ENCODE data around the gene BCAR3.
"Not testable (repeated sequence)": the region's sequence is repeated elsewhere in the genome, so short reads cannot be mapped to it uniquely, and the experiment has no call there.

Gene BCAR3

GRCh38 chr1:93705892-93706500 is 24.4 kb upstream of the BCAR3 start:
- ATAC-seq: no peak

GRCh38 chr1:93704052-93704451 is 22.4 kb upstream of the BCAR3 start:
- peak; percentile 5 to 39 for ATAC-seq

GRCh38 chr1:93703643-93704042 is 22.0 kb upstream of the BCAR3 start:
- peak; percentile 25 to 26 for ATAC-seq

GRCh38 chr1:93702828-93703183 is 21.2 kb upstream of the BCAR3 start:
- ATAC-seq: no peak

- no peak for ATAC-seq
Measured at GRCh38 chr1:93702111-93702827, 20.6 kb upstream of the BCAR3 start.

- peak in 1 of 2 donors; percentile 14 for ATAC-seq
Measured at GRCh38 chr1:93701629-93702028, 20.0 kb upstream of the BCAR3 start.

- no peak for ATAC-seq
Measured at GRCh38 chr1:93700532-93701469, 19.2 kb upstream of the BCAR3 start.

- ATAC-seq: no peak
Measured at GRCh38 chr1:93699503-93700168, 18.0 kb upstream of the BCAR3 start.

- ATAC-seq: no peak
Measured at GRCh38 chr1:93699049-93699384, 17.4 kb upstream of the BCAR3 start.

- ATAC-seq: no peak
Measured at GRCh38 chr1:93698329-93699048, 16.9 kb upstream of the BCAR3 start.

- not testable (repeated sequence) for ATAC-seq
Measured at GRCh38 chr1:93697566-93697965, 15.9 kb upstream of the BCAR3 start.

- ATAC-seq: no peak
Measured at GRCh38 chr1:93695411-93696005, 13.9 kb upstream of the BCAR3 start.

GRCh38 chr1:93694819-93695218 is 13.2 kb upstream of the BCAR3 start:
- no peak for ATAC-seq

GRCh38 chr1:93694039-93694438 is 12.4 kb upstream of the BCAR3 start:
- no peak for ATAC-seq

- ATAC-seq: peak; percentile 89 to 92
Measured at GRCh38 chr1:93692983-93693591, 11.4 kb upstream of the BCAR3 start.

GRCh38 chr1:93692451-93692861 is 10.8 kb upstream of the BCAR3 start:
- ATAC-seq: peak; percentile 7 to 11

- ATAC-seq: no peak
Measured at GRCh38 chr1:93692026-93692425, 10.4 kb upstream of the BCAR3 start.

GRCh38 chr1:93690921-93691789 is 9.5 kb upstream of the BCAR3 start:
- ATAC-seq: no peak

GRCh38 chr1:93690341-93690740 is 8.7 kb upstream of the BCAR3 start:
- no peak for ATAC-seq

GRCh38 chr1:93689521-93690223 is 8.0 kb upstream of the BCAR3 start:
- no peak for ATAC-seq

Measured in activated CD4-positive, CD25-positive, alpha-beta regulatory T cell treated with anti-CD3 and anti-CD28 coated beads, Interleukin-2, amount 50 U/mL, for 24 hours (primary cell).